Fibroblast of mammary gland (primary cell): Measurements from ENCODE around the gene PLET1.

Experiments used
- DNase-seq: peaks from one replicate; pipeline ENCODE4 v3.0.0-alpha.2; 2010; ENCODE audit warnings: low read depth
- H3K4me3 ChIP-seq: 2 replicates; pipeline ENCODE4 v1.5.1; 2011; ENCODE audit warnings: low read depth, mild to moderate bottlenecking, low read length, moderate library complexity; ENCODE audit not compliant: control insufficient read depth
- CTCF ChIP-seq: conservative IDR thresholded peaks from 2 replicates; pipeline ENCODE4 v1.5.1; 2011; ENCODE audit warnings: low read depth, low read length, inconsistent platforms; ENCODE audit not compliant: control insufficient read depth, insufficient read depth

Gene PLET1

GRCh38 chr11:112277029-112277428 is 16.4 kb upstream of the PLET1 start:
- no peak for TF ChIP-seq CTCF

GRCh38 chr11:112274007-112274783 is 13.5 kb upstream of the PLET1 start:
- TF ChIP-seq CTCF: no peak

More at GRCh38 chr11:112277029-112277428, 16.4 kb upstream of the PLET1 start:
- no peak overlapping the region for H3K4me3 ChIP-seq
- no peak for DNase-seq

GRCh38 chr11:112273066-112273465 is 12.4 kb upstream of the PLET1 start:
- H3K4me3 ChIP-seq: no peak overlapping the region
- TF ChIP-seq CTCF: no peak
- no peak for DNase-seq

More at GRCh38 chr11:112274007-112274783, 13.5 kb upstream of the PLET1 start:
- no peak overlapping the region for H3K4me3 ChIP-seq
- no peak for DNase-seq

- no peak for DNase-seq
- no peak for TF ChIP-seq CTCF
These were observed 10.6 kb upstream of the PLET1 start for GRCh38 chr11:112271242-112271641.

GRCh38 chr11:112270551-112271180 is 10.0 kb upstream of the PLET1 start:
- H3K4me3 ChIP-seq: no peak overlapping the region
- DNase-seq: no peak
- TF ChIP-seq CTCF: no peak

More at GRCh38 chr11:112271242-112271641, 10.6 kb upstream of the PLET1 start:
- H3K4me3 ChIP-seq: no peak overlapping the region

- H3K4me3 ChIP-seq: no peak overlapping the region
- TF ChIP-seq CTCF: no peak
- DNase-seq: no peak
These were observed 8.5 kb upstream of the PLET1 start for GRCh38 chr11:112269139-112269538.

- no peak overlapping the region for H3K4me3 ChIP-seq
- DNase-seq: no peak
- TF ChIP-seq CTCF: no peak
These were observed 7.7 kb upstream of the PLET1 start for GRCh38 chr11:112268406-112268805.
